Measurements from ENCODE around the gene TUSC2. TPM values are rescaled to one million over a fixed set of nuclear protein-coding genes. Genes with fewer than 3 reads are reported as not detected.

TUSC2 gene
- total RNA-seq, 1 experiment from 2014 or later = 29.2 TPM

- CTCF ChIA-PET = no interaction called here
- peaks cover 36% of the 10 kb centered on the region for H3K36me3 Mint-ChIP-seq (ENCODE audit: insufficient read depth, unreplicated experiment)
- H3K4me3 Mint-ChIP-seq (ENCODE audit: low read depth, unreplicated experiment) = no peak overlapping the region
These were observed 9.9 kb downstream of the TUSC2 start for GRCh38 chr3:50318163-50318562.

DNA sequence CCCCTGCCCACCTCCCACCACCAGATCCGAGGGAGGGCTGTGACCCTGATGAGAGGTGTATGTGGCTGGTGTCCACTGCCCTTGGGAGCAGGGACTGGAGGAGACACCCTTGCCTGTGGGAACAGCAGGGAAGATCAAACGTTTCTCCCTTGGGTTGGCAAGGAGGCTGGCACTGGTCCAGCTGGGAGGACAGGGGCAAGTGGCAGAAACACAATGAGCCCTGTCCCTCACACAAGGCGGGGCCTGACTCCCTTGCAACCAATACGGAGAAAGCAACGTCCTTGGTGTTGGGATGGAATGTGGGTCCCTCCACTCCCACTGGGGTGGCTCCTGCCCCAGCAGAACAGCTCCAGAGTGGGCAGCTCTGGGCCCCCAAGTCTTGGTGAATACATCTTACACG, 10.7 kb downstream of the TUSC2 start:
- TF ChIP-seq, protein P1, sequence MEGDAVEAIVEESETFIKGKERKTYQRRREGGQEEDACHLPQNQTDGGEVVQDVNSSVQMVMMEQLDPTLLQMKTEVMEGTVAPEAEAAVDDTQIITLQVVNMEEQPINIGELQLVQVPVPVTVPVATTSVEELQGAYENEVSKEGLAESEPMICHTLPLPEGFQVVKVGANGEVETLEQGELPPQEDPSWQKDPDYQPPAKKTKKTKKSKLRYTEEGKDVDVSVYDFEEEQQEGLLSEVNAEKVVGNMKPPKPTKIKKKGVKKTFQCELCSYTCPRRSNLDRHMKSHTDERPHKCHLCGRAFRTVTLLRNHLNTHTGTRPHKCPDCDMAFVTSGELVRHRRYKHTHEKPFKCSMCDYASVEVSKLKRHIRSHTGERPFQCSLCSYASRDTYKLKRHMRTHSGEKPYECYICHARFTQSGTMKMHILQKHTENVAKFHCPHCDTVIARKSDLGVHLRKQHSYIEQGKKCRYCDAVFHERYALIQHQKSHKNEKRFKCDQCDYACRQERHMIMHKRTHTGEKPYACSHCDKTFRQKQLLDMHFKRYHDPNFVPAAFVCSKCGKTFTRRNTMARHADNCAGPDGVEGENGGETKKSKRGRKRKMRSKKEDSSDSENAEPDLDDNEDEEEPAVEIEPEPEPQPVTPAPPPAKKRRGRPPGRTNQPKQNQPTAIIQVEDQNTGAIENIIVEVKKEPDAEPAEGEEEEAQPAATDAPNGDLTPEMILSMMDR (IDR thresholded peaks at IDR 0.05; ENCODE audit: unreplicated experiment) = no peak
- H3K36me3 Mint-ChIP-seq (ENCODE audit: insufficient read depth, unreplicated experiment) = peaks cover 36% of the 10 kb centered on the region
- peak; percentile 74 for DNase-seq
- H3K27ac Mint-ChIP-seq (ENCODE audit: unreplicated experiment) = peak overlapping the region; percentile 89
- H3K4me1 Mint-ChIP-seq (ENCODE audit: low read depth, unreplicated experiment) = peaks cover 28% of the 10 kb centered on the region
- H3K4me3 Mint-ChIP-seq (ENCODE audit: low read depth, unreplicated experiment) = peak overlapping the region; percentile 56
- intact Hi-C loops (cut with micrococcal nuclease; ENCODE audit: unreplicated experiment) = no loop called here
- H3K9me3 Mint-ChIP-seq (ENCODE audit: low read depth, unreplicated experiment) = no peaks in the 10 kb centered on the region
- CTCF ChIA-PET = interaction anchor here (0.6 to 1.0 kb wide), 6 partner anchors 13 to 73 kb away, joined by 3 to 6 read pairs (median 4); partner anchors contain the start of genes HYAL1, HYAL3 and NAA80
- no peaks in the 10 kb centered on the region for H3K27me3 Mint-ChIP-seq (ENCODE audit: unreplicated experiment)
- BruUV-seq (replicated peaks) = TSS peak; percentile 73

More at GRCh38 chr3:50318163-50318562, 9.9 kb downstream of the TUSC2 start:
- intact Hi-C loops (cut with micrococcal nuclease; ENCODE audit: unreplicated experiment) = no loop called here
- no peak for DNase-seq
- H3K9me3 Mint-ChIP-seq (ENCODE audit: low read depth, unreplicated experiment) = no peaks in the 10 kb centered on the region
- TF ChIP-seq, protein P1 (IDR thresholded peaks at IDR 0.05; ENCODE audit: unreplicated experiment) = no peak
- no TSS peak for BruUV-seq (replicated peaks)
- no peaks in the 10 kb centered on the region for H3K27me3 Mint-ChIP-seq (ENCODE audit: unreplicated experiment)
- no peak overlapping the region for H3K27ac Mint-ChIP-seq (ENCODE audit: unreplicated experiment)
- peaks cover 28% of the 10 kb centered on the region for H3K4me1 Mint-ChIP-seq (ENCODE audit: low read depth, unreplicated experiment)

- H3K27ac Mint-ChIP-seq (ENCODE audit: unreplicated experiment) = peak overlapping the region; percentile 89
- intact Hi-C loops (cut with micrococcal nuclease; ENCODE audit: unreplicated experiment) = no loop called here
- peak overlapping the region; percentile 56 for H3K4me3 Mint-ChIP-seq (ENCODE audit: low read depth, unreplicated experiment)
- H3K27me3 Mint-ChIP-seq (ENCODE audit: unreplicated experiment) = no peaks in the 10 kb centered on the region
- H3K9me3 Mint-ChIP-seq (ENCODE audit: low read depth, unreplicated experiment) = no peaks in the 10 kb centered on the region
- BruUV-seq (replicated peaks) = no TSS peak
- CTCF ChIA-PET = interaction anchor here (0.6 to 1.0 kb wide), 7 partner anchors 12 to 73 kb away, joined by 3 to 6 read pairs (median 4); partner anchors contain the start of genes HYAL1, HYAL3 and NAA80
- peak; percentile 96 for DNase-seq
- TF ChIP-seq, protein P1 (IDR thresholded peaks at IDR 0.05; ENCODE audit: unreplicated experiment) = no peak
- H3K36me3 Mint-ChIP-seq (ENCODE audit: insufficient read depth, unreplicated experiment) = peaks cover 36% of the 10 kb centered on the region
- peaks cover 28% of the 10 kb centered on the region for H3K4me1 Mint-ChIP-seq (ENCODE audit: low read depth, unreplicated experiment)
These were observed 11.3 kb downstream of the TUSC2 start for GRCh38 chr3:50316657-50317242.

GRCh38 chr3:50314816-50315215, 13.2 kb downstream of the TUSC2 start:
- Mint-ChIP-seq H3K4me1 (ENCODE audit: low read depth, unreplicated experiment) (peaks cover 28% of the 10 kb centered on the region), H3K27me3 (ENCODE audit: unreplicated experiment) (no peaks in the 10 kb centered on the region), H3K36me3 (ENCODE audit: insufficient read depth, unreplicated experiment) (peaks cover 20% of the 10 kb centered on the region), H3K9me3 (ENCODE audit: low read depth, unreplicated experiment) (no peaks in the 10 kb centered on the region), H3K27ac (ENCODE audit: unreplicated experiment) (peak overlapping the region; percentile 79), H3K4me3 (ENCODE audit: low read depth, unreplicated experiment) (no peak overlapping the region)
- DNase-seq = no peak
- TF ChIP-seq, protein P1 (IDR thresholded peaks at IDR 0.05; ENCODE audit: unreplicated experiment) = no peak
- intact Hi-C loops (cut with micrococcal nuclease; ENCODE audit: unreplicated experiment) = no loop called here
- BruUV-seq (replicated peaks) = no TSS peak
- CTCF ChIA-PET = no interaction called here

Measured in Calu3 (cell line).